Keratinocyte (primary cell): ENCODE data around the gene ASZ1.

Source experiments
- EZH2 ChIP-seq: IDR thresholded peaks from one replicate; pipeline ENCODE4 v1.6.1; 2012; ENCODE audit warnings: inconsistent platforms, mild to moderate bottlenecking, low read length, moderate library complexity
- TF ChIP-seq, protein P1 (sequence below), 3 experiments: IDR thresholded peaks in 1 of 3; conservative IDR thresholded peaks in 1 of 3; optimal IDR thresholded peaks in 1 of 3; 2 replicates in 2 of 3; 3 replicates in 1 of 3; pipeline versions ENCODE3 to v1.5.1; 2011; ENCODE audit warnings: low read length in 3 of 3, mild to moderate bottlenecking in 3 of 3, moderate library complexity in 2 of 3, control low read depth in 1 of 3, inconsistent platforms in 1 of 3; ENCODE audit not compliant: insufficient read depth in 2 of 3; ENCODE audit errors: extremely low read depth in 1 of 3

DNA sequence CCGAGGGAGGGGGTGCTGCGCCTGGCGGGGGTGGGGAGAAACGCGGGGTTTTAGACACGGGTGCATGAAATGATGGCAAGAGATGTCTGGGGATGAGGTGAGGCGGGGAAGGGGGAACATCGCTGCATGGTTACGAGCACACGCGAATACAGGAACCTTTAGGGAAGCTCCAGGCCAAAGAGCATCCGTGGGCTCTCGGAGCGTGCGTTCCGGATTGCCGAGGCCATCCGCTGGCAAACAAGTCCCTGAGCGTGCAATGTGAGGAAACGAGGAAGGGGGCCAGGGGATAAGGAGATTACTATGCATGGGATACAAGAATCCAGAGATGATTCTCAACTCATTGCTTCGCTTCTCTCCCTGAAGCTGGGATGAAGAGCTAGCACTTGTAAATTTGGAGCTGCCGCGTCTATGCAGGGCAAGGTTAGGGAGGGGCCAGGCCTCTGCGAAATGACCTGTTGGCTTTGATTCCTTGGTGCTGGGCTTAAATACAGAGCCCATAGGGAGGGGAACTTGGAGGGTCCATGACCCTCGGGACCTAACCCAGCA lies 103.9 kb downstream of the ASZ1 start:
- peak; percentile 83 for TF ChIP-seq EZH2
- TF ChIP-seq, protein P1, sequence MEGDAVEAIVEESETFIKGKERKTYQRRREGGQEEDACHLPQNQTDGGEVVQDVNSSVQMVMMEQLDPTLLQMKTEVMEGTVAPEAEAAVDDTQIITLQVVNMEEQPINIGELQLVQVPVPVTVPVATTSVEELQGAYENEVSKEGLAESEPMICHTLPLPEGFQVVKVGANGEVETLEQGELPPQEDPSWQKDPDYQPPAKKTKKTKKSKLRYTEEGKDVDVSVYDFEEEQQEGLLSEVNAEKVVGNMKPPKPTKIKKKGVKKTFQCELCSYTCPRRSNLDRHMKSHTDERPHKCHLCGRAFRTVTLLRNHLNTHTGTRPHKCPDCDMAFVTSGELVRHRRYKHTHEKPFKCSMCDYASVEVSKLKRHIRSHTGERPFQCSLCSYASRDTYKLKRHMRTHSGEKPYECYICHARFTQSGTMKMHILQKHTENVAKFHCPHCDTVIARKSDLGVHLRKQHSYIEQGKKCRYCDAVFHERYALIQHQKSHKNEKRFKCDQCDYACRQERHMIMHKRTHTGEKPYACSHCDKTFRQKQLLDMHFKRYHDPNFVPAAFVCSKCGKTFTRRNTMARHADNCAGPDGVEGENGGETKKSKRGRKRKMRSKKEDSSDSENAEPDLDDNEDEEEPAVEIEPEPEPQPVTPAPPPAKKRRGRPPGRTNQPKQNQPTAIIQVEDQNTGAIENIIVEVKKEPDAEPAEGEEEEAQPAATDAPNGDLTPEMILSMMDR (optimal IDR thresholded peaks at IDR 0.05 in 1 of 3, IDR thresholded peaks at IDR 0.05 in 1 of 3, conservative IDR thresholded peaks at IDR 0.05 in 1 of 3; ENCODE audit: extremely low read depth in 1 of 3, insufficient read depth in 2 of 3, low read length in 3 of 3): no peak
